Thymus (tissue), 14 donors: ENCODE results near the gene HS3ST1. TPM values are rescaled to one million over a fixed set of nuclear protein-coding genes. Genes with fewer than 3 reads are reported as not detected.

Experiments
- DNase-seq, 9 donors: peaks; one replicate each; pipeline ENCODE4 v3.0.0-alpha.2; 2013; ENCODE audit warnings: low spot score in 9 of 9, low read depth in 6 of 9, missing footprints in 1 of 9
- H3K27ac ChIP-seq, 2 donors: one replicate each; pipeline ENCODE4 v1.5.1; 2013; ENCODE audit warnings: control low read depth in 1 of 2, low read depth in 1 of 2, low read length in 1 of 2, mild to moderate bottlenecking in 1 of 2, moderate library complexity in 1 of 2
- H3K27me3 ChIP-seq, 2 donors: one replicate each; pipeline ENCODE4 v1.5.1; 2013; ENCODE audit warnings: low read length in 1 of 2; ENCODE audit not compliant: control insufficient read depth in 2 of 2, insufficient read depth in 1 of 2
- H3K36me3 ChIP-seq, 2 donors: one replicate each; pipeline ENCODE4 v1.5.1; 2013; ENCODE audit warnings: low read length in 1 of 2, mild to moderate bottlenecking in 1 of 2, moderate library complexity in 1 of 2; ENCODE audit not compliant: control insufficient read depth in 2 of 2, insufficient read depth in 2 of 2
- H3K4me1 ChIP-seq, 2 donors: one replicate each; pipeline ENCODE4 v1.5.1; 2013; ENCODE audit warnings: low read length in 2 of 2; ENCODE audit not compliant: control insufficient read depth in 2 of 2, insufficient read depth in 2 of 2
- H3K4me3 ChIP-seq, 2 donors: one replicate each; pipeline ENCODE4 v1.5.1; 2013; ENCODE audit warnings: low read length in 2 of 2, control low read depth in 1 of 2, mild to moderate bottlenecking in 1 of 2
- H3K9me3 ChIP-seq, 2 donors: one replicate each; pipeline ENCODE4 v1.5.1; 2013; ENCODE audit warnings: low read length in 1 of 2, mild to moderate bottlenecking in 1 of 2; ENCODE audit not compliant: control insufficient read depth in 2 of 2, insufficient read depth in 1 of 2
- WGBS: extraction: QIAGEN DNeasy Blood & Tissue Kit; methylation state at CpG from one replicate; pipeline ENCODE4 v1.1.7; 2013; 5-methylcytosine and 5-hydroxymethylcytosine counted together
- long read RNA-seq, 10 donors: transcript quantifications; one replicate each; lab custom pipeline, GENCODE V29; 2026
- polyA plus RNA-seq: library from polyadenylated mRNA; stranded (reverse); fragments of 200-250 nt; gene quantifications from one replicate; pipeline ENCODE4 v1.2.3, GENCODE V29; 2013
- total RNA-seq: library from RNA; stranded (reverse); fragments of 120-200 nt; gene quantifications from one replicate; pipeline ENCODE4 v1.2.4, GENCODE V29; 2013
- donor health status: healthy.

Gene HS3ST1
- total RNA-seq = 1.5 TPM
- 0.89 TPM for polyA plus RNA-seq
- long read RNA-seq, donor 1 = 0 reads
- long read RNA-seq, donor 2 = 0 reads
- long read RNA-seq, donor 3, full-length matches to known transcripts = 9 of 9 reads
- long read RNA-seq, donor 3, partial matches to known transcripts = 0 of 9 reads
- long read RNA-seq, donor 3, other reads (novel, unspliced or antisense) = 0 of 9 reads
- long read RNA-seq, donor 4, full-length matches to known transcripts = 5 of 5 reads
- long read RNA-seq, donor 4, partial matches to known transcripts = 0 of 5 reads
- long read RNA-seq, donor 4, other reads (novel, unspliced or antisense) = 0 of 5 reads
- long read RNA-seq, donor 5, full-length matches to known transcripts = 6 of 6 reads
- long read RNA-seq, donor 5, partial matches to known transcripts = 0 of 6 reads
- long read RNA-seq, donor 5, other reads (novel, unspliced or antisense) = 0 of 6 reads
- long read RNA-seq, donor 6, full-length matches to known transcripts = 4 of 4 reads
- long read RNA-seq, donor 6, partial matches to known transcripts = 0 of 4 reads
- long read RNA-seq, donor 6, other reads (novel, unspliced or antisense) = 0 of 4 reads
- long read RNA-seq, donor 7, full-length matches to known transcripts = 2 of 2 reads
- long read RNA-seq, donor 7, partial matches to known transcripts = 0 of 2 reads
- long read RNA-seq, donor 7, other reads (novel, unspliced or antisense) = 0 of 2 reads
- long read RNA-seq, donor 8, full-length matches to known transcripts = 1 of 1 reads
- long read RNA-seq, donor 8, partial matches to known transcripts = 0 of 1 reads
- long read RNA-seq, donor 8, other reads (novel, unspliced or antisense) = 0 of 1 reads
- long read RNA-seq, donor 9, full-length matches to known transcripts = 6 of 6 reads
- long read RNA-seq, donor 9, partial matches to known transcripts = 0 of 6 reads
- long read RNA-seq, donor 9, other reads (novel, unspliced or antisense) = 0 of 6 reads
- long read RNA-seq, donor 10, full-length matches to known transcripts = 5 of 5 reads
- long read RNA-seq, donor 10, partial matches to known transcripts = 0 of 5 reads
- long read RNA-seq, donor 10, other reads (novel, unspliced or antisense) = 0 of 5 reads

DNA sequence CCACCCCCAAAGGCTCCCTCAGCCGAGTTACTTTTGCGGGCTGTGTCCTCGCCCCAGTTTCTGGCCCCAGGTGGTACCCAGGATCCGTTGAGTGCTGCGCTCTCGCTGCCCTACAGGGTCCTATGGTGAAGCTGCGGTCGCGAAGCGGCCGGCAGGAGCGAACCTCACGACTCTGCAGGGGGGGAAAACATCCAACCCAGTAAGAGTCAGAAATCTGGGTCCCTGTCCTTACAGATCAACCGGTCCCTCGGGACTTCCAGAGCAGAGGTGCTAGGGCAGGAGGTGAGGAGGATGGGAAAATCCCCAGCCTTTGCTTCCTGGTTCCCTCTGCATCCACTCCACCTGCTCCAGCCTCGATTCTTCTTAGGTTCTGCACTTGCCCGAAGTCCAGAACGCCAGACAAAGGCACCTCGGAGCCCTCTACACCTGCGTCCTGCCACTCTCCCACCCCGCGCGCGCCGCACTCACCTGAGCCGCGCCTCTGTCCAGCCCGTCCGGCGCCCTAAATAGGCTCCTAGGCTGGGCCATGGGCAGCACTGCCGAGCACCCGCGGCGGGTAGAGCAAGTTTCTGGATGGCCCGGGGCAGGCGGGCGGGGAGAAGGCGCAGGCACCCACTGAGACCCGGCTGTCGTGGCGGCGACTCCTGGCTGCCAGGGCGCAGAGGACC lies at the start of gene HS3ST1:
Gene HS3ST1 (minus strand): TSS at position 664 of the 668 bp plus-strand sequence. CDS start 28,889 bp downstream, outside the sequence.
- peaks cover 26 to 50% of the 10 kb centered on the region in 2 donors for H3K4me1 ChIP-seq
- DNase-seq = peak in 6 of 9 donors; percentile 11 to 57 (median 32)
- no peaks in the 10 kb centered on the region for H3K36me3 ChIP-seq
- H3K4me3 ChIP-seq = peak within 1 kb of the TSS; percentile 60 to 68
- H3K27me3 ChIP-seq = peaks cover 4 to 41% of the 10 kb centered on the region in 2 donors
- H3K9me3 ChIP-seq = no peaks in the 10 kb centered on the region
- 2% methylated on average over 43 of the region's 43 CpGs for WGBS
- peak within 1 kb of the TSS in 1 of 2 donors; percentile 33 for H3K27ac ChIP-seq

DNA sequence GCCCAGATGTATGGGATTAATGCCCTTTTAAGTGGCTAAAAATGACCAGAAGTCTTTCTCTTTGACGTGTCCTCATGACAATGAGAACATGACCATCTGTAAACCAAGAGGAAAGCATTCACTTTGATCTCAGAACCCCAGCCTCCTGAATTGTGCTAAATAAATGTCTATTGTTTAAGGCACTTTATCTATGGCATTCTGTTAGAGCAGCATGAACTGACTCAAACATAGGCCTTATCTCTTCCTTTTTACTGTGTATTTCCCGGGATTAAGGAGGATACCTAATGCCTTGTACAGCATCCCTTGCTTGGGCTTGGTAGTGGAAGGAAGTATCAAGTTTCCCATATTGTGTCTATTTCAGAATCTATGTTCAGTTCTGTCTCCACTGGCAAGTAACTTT lies 47.2 kb upstream of the HS3ST1 start:
- no peak overlapping the region for H3K4me3 ChIP-seq
- no peaks in the 10 kb centered on the region for H3K27me3 ChIP-seq
- WGBS = 94% methylated on average over 2 of the region's 2 CpGs
- H3K4me1 ChIP-seq = peaks cover 2 to 21% of the 10 kb centered on the region in 2 donors
- H3K9me3 ChIP-seq = no peaks in the 10 kb centered on the region
- H3K27ac ChIP-seq = no peak overlapping the region
- no peak for DNase-seq
- H3K36me3 ChIP-seq = no peaks in the 10 kb centered on the region

DNA sequence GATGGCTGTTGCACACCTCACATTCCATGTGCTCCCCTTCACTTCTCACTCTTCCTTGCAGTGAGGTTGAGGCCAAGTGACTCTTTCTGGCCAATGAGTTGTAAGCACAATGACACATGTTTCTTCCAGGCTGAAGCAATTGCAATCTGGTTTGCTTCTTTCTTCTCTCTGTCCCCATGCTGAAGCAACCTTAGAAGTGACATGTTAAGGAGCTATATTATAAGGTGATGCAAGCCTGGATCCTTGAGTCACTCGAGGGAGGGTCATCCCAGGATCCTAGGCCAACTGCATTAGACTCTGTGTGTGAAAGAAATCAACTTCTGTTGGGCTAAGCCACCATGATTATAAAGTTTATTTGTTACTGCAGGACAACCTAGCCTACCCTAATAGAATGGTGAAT lies 45.5 kb upstream of the HS3ST1 start:
- Histone ChIP-seq H3K4me3 (no peak overlapping the region), H3K27ac (no peak overlapping the region), H3K27me3 (no peaks in the 10 kb centered on the region), H3K9me3 (no peaks in the 10 kb centered on the region), H3K36me3 (no peaks in the 10 kb centered on the region), H3K4me1 (peaks cover 8 to 26% of the 10 kb centered on the region in 2 donors)
- DNase-seq = no peak
- 100% methylated on average over 1 of the region's 1 CpG for WGBS

DNA sequence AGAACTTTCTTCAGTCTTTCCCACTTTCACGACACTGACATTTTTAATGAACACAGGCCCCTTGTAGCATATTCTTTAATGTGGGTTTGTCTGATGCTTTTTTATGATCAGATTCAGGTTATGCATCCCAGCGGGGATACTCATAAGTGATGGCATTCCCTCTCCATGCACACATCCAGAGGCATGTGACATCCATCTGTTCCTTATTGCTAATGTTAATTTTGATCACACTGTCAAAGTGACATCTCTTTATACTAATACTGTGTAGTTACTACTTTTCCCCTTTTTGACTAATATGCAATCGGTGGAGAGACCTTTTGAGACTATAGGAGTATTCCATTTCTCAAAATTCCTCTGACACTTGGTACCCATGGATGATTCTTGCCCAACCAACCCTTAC lies 43.8 kb upstream of the HS3ST1 start:
- 93% methylated on average over 3 of the region's 3 CpGs for WGBS
- H3K4me1 ChIP-seq = peaks cover 8 to 32% of the 10 kb centered on the region in 2 donors
- no peak overlapping the region for H3K27ac ChIP-seq
- H3K4me3 ChIP-seq = no peak overlapping the region
- H3K27me3 ChIP-seq = no peaks in the 10 kb centered on the region
- H3K36me3 ChIP-seq = no peaks in the 10 kb centered on the region
- no peak for DNase-seq
- no peaks in the 10 kb centered on the region for H3K9me3 ChIP-seq

DNA sequence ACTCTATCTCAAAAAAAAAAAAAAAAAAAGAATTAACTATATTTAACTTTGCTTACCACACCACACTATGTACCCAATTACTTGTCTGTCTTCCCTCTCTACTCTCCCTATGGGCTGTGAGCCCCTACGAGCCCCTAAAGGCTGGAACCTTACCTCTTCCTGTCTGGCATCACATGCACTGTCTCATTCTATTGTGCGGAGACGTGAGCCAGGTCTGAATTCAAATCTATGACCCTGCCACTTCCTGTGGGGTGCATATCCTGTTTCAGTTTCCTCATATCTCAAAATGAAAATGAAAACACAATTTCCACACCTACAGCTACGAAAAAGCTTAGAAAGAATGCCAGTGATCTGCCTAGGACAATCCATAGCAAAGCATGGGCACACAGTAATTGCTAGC lies 42.9 kb upstream of the HS3ST1 start:
- H3K27ac ChIP-seq = peak overlapping the region; percentile 61 to 74
- H3K4me3 ChIP-seq = peak overlapping the region in 1 of 2 donors; percentile 32
- H3K27me3 ChIP-seq = no peaks in the 10 kb centered on the region
- H3K9me3 ChIP-seq = no peaks in the 10 kb centered on the region
- H3K4me1 ChIP-seq = peaks cover 8 to 33% of the 10 kb centered on the region in 2 donors
- WGBS = 7% methylated on average over 4 of the region's 4 CpGs
- DNase-seq = peak; percentile 33 to 89 (median 69)
- H3K36me3 ChIP-seq = no peaks in the 10 kb centered on the region

DNA sequence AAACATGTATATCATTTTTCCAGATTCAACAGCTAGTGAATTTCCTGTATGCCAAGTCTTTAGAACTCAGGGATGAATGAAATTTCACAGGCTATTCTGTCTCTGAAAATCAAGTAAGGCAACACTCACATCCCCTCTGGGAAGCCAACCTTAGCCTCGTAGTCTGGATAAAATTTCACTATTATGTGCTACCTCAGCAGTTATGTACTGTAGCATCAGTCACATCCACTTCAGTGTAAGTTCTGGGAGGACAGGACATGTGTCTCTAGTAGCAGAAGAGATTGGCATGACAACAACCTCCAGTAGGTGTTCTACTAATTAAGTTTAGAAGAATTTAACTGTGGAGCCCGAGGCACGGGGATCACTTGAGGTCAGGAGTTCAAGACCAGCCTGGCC lies 42.4 kb upstream of the HS3ST1 start:
- H3K9me3 ChIP-seq = no peaks in the 10 kb centered on the region
- H3K36me3 ChIP-seq = no peaks in the 10 kb centered on the region
- WGBS = 87% methylated on average over 3 of the region's 3 CpGs
- H3K4me1 ChIP-seq = peaks cover 8 to 33% of the 10 kb centered on the region in 2 donors
- H3K4me3 ChIP-seq = no peak overlapping the region
- H3K27me3 ChIP-seq = no peaks in the 10 kb centered on the region
- H3K27ac ChIP-seq = peak overlapping the region in 1 of 2 donors; percentile 74
- peak in 1 of 9 donors; percentile 21 for DNase-seq

DNA sequence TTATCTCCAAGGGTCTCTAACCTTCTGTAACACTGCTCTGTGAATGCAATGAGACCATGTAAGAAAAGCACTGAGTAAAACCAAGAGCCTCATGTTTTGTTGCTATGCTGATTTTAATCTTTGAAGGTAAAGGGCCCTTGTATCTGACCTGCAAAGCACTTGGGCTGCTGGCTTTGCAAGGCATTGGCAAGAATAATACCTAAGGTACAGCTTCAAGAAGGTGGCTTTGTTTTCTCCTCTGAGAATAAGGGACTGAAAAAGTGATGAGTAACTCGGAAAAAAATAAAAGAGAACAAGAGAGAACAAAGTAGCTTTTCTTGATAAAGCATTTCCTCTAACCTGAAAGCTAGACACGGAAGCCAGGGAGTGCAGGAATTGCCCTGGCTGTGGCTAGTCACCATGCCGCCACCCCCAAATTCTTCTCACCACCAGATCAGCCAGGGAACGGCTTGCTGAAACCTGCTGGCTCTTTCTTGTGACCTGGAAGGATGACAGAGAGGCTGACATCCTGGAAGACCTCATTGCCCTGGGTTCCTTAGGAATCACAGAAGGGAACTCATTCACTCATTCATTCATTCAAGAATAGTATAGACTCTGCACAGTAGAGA lies 41.8 kb upstream of the HS3ST1 start:
- Histone ChIP-seq H3K27me3 (no peaks in the 10 kb centered on the region), H3K27ac (peak overlapping the region; percentile 64 to 74), H3K9me3 (no peaks in the 10 kb centered on the region), H3K36me3 (no peaks in the 10 kb centered on the region), H3K4me1 (peaks cover 8 to 33% of the 10 kb centered on the region in 2 donors), H3K4me3 (no peak overlapping the region)
- peak in 1 of 9 donors; percentile 37 for DNase-seq
- WGBS = 38% methylated on average over 4 of the region's 4 CpGs

DNA sequence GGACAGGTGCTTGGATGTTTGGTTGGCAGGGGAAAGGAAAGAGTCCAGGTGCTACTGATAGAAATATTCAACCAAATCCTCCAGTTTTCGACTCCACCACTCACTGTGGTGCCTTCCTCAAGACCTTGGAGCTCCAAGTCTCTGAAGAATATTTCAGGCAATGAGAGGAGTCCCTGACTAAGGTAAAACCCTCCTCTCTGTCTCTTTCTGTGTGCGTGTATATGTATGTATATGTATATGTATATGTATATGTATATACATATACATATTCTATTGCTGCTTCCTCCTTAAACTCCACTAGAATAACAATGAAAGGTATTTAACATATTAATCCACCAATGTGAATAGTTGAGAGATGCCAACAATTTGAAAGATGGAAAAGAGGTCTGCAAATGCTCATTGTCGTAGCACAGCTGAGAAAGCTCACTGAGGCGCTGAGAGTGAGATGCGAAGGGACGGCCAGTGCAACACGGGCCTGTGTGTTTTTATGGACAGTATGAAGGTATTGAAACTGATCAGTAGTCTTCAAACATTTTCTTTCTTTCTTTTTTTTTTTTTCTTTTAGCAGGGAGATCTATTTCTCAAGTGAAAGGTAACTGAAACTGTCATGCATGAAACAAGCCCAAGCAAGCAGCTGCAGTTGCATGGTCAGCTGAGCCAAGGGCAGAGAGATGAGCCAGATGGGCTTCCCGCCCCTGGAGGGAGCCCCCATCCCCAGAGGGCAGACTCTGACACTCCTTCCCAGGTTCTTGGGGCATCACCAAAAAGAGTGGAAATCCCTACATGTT lies 41.1 kb upstream of the HS3ST1 start:
- Histone ChIP-seq H3K27me3 (no peaks in the 10 kb centered on the region), H3K4me1 (peaks cover 8 to 33% of the 10 kb centered on the region in 2 donors), H3K36me3 (no peaks in the 10 kb centered on the region), H3K4me3 (no peak overlapping the region), H3K9me3 (no peaks in the 10 kb centered on the region), H3K27ac (peak overlapping the region; percentile 64 to 74)
- DNase-seq = no peak
- WGBS = 93% methylated on average over 8 of the region's 8 CpGs
